Caco-2 (cell line): Measurements from ENCODE around the gene NUBPL. TPM values are rescaled to one million over a fixed set of nuclear protein-coding genes. Genes with fewer than 3 reads are reported as not detected.

ENCODE experiments used
- BruUV-seq: library from RNA; stranded (reverse); fragments of 400-500 nt; replicated peaks from 2 replicates; lab custom pipeline; 2021; lab: Mats Ljungman, UMichigan
- CTCF ChIA-PET: fragments of 300-600 bp; sonication (Branson Sonifier 250); formaldehyde crosslinking; loops from one replicate; lab custom pipeline; 2022; ENCODE audit warnings: antibody characterized with exemption; lab: Charles Lee
- POLR2A ChIA-PET: fragments of 300-600 bp; sonication (Branson Sonifier 250); formaldehyde crosslinking; loops from one replicate; lab custom pipeline; 2022; ENCODE audit warnings: antibody characterized with exemption; lab: Charles Lee
- DNase-seq, 2 experiments: peaks; one replicate each; pipeline versions ENCODE4 v3.0.0 to v3.0.0-alpha.2; 2020 to 2022
- H3K27me3 ChIP-seq: replicated peaks from 2 replicates; pipeline ENCODE4 v1.6.0; 2011; ENCODE audit warnings: low read length; ENCODE audit not compliant: control insufficient read depth, insufficient read depth
- H3K36me3 ChIP-seq: 2 replicates; pipeline ENCODE4 v1.5.1; 2011; ENCODE audit warnings: low read length; ENCODE audit not compliant: control insufficient read depth, insufficient read depth
- H3K4me1 ChIP-seq: fragments of 250-450 bp; sonication (Bioruptor Pico); 2 replicates; pipeline ENCODE4 v1.5.1; 2020; ENCODE audit warnings: mild to moderate bottlenecking
- H3K4me3 ChIP-seq: 2 replicates; pipeline ENCODE4 v1.5.1; 2011; ENCODE audit warnings: low read depth, mild to moderate bottlenecking, control low read depth, low read length
- H3K9me3 ChIP-seq: fragments of 250-450 bp; sonication (Bioruptor Pico); 2 replicates; pipeline ENCODE4 v1.5.1; 2020; ENCODE audit warnings: mild to moderate bottlenecking, moderate library complexity
- H3K27ac Mint-ChIP-seq: one replicate; pipeline ENCODE4 v1.8.0; 2022; ENCODE audit warnings: mixed read lengths; ENCODE audit not compliant: unreplicated experiment
- H3K27me3 Mint-ChIP-seq: one replicate; pipeline ENCODE4 v1.8.0; 2022; ENCODE audit warnings: mixed read lengths; ENCODE audit not compliant: insufficient read depth, unreplicated experiment
- H3K36me3 Mint-ChIP-seq: one replicate; pipeline ENCODE4 v1.8.0; 2022; ENCODE audit warnings: mild to moderate bottlenecking, mixed read lengths; ENCODE audit not compliant: insufficient read depth, unreplicated experiment
- H3K4me1 Mint-ChIP-seq: one replicate; pipeline ENCODE4 v1.8.0; 2022; ENCODE audit warnings: low read depth, mixed read lengths; ENCODE audit not compliant: unreplicated experiment
- H3K4me3 Mint-ChIP-seq: one replicate; pipeline ENCODE4 v1.8.0; 2022; ENCODE audit warnings: mild to moderate bottlenecking, moderate library complexity, mixed read lengths; ENCODE audit not compliant: unreplicated experiment
- H3K9me3 Mint-ChIP-seq: one replicate; pipeline ENCODE4 v1.8.0; 2022; ENCODE audit warnings: mixed read lengths; ENCODE audit not compliant: unreplicated experiment
- intact Hi-C: fragments of 100-400 bp; cut with micrococcal nuclease; formaldehyde crosslinking; loops from one replicate; pipeline ENCODE4 v1.10.0; 2022; ENCODE audit not compliant: unreplicated experiment
- total RNA-seq: library from RNA; stranded (reverse); gene quantifications from 2 replicates; pipeline ENCODE4 v1.2.3, GENCODE V29; 2022
- TF ChIP-seq, protein P1 (sequence below), 2 experiments: fragments of 200-600 bp in 1 of 2; IDR thresholded peaks; 1 replicate in 1 of 2; 2 replicates in 1 of 2; pipeline versions ENCODE4 v1.5.1 to v1.8.0; 2011 to 2022; ENCODE audit warnings: antibody characterized with exemption in 1 of 2, control low read depth in 1 of 2, inconsistent platforms in 1 of 2, low read depth in 1 of 2, low read length in 1 of 2, mild to moderate bottlenecking in 1 of 2, moderate library complexity in 1 of 2; ENCODE audit not compliant: insufficient read depth in 1 of 2, severe bottlenecking in 1 of 2, unreplicated experiment in 1 of 2

The NUBPL gene
- total RNA-seq, 1 experiment from 2014 or later = 13.9 TPM

DNA sequence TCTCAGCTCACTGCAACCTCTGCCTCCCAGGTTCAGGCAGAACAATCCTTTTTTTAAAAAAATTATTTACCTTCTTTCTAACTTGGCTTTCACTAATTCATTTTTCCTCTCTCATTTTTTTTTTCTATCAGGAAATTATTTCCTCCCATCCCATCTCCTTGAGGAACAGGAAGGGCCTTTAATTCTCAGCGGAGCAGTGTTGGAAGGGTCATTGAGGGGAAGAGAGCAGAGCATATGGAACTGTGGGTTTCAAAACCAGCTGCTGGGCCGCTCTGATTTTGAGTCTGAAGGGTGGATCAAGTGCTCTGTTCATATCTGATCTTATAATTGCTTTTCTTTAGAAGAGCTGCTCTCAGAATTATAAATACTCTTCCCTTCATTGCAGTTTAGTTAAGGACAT lies 29.0 kb downstream of the NUBPL start:
- H3K36me3 Mint-ChIP-seq = no peaks in the 10 kb centered on the region
- no TSS peak for BruUV-seq
- CTCF ChIA-PET = no interaction called here

DNA sequence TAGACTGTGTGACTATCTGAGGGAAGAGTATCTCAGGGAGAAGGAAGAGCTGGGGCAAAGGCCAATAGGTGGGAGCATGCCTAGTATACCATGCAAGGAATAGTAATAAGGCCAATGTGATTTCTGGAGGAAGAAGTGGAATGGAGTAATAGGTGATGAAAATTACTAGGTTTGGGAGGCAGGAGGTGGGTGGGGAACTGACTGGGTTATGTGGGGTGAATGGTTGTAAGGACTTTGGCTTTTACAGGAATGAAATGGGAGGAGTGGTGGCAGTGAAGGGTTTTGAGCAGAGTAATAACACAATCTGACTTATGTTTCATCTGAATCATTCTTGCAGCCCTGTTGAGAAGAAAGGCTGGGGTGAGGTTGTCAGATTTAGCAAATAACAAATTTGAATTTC lies 30.9 kb downstream of the NUBPL start:
- no peak for DNase-seq
- Mint-ChIP-seq H3K9me3 (no peaks in the 10 kb centered on the region), H3K4me1 (peaks cover 6% of the 10 kb centered on the region), H3K36me3 (no peaks in the 10 kb centered on the region), H3K4me3 (no peak overlapping the region), H3K27me3 (no peaks in the 10 kb centered on the region), H3K27ac (no peak overlapping the region)
- TF ChIP-seq, protein P1, sequence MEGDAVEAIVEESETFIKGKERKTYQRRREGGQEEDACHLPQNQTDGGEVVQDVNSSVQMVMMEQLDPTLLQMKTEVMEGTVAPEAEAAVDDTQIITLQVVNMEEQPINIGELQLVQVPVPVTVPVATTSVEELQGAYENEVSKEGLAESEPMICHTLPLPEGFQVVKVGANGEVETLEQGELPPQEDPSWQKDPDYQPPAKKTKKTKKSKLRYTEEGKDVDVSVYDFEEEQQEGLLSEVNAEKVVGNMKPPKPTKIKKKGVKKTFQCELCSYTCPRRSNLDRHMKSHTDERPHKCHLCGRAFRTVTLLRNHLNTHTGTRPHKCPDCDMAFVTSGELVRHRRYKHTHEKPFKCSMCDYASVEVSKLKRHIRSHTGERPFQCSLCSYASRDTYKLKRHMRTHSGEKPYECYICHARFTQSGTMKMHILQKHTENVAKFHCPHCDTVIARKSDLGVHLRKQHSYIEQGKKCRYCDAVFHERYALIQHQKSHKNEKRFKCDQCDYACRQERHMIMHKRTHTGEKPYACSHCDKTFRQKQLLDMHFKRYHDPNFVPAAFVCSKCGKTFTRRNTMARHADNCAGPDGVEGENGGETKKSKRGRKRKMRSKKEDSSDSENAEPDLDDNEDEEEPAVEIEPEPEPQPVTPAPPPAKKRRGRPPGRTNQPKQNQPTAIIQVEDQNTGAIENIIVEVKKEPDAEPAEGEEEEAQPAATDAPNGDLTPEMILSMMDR (IDR thresholded peaks at IDR 0.05; ENCODE audit: insufficient read depth in 1 of 2, low read depth in 1 of 2, low read length in 1 of 2, severe bottlenecking in 1 of 2, unreplicated experiment in 1 of 2) = no peak
- no TSS peak for BruUV-seq
- CTCF ChIA-PET = no interaction called here
- H3K9me3 ChIP-seq = no peaks in the 10 kb centered on the region
- no peaks in the 10 kb centered on the region for H3K27me3 ChIP-seq
- POLR2A ChIA-PET = no interaction called here
- no peak overlapping the region for H3K4me3 ChIP-seq
- intact Hi-C loops = no loop called here
- H3K36me3 ChIP-seq = no peaks in the 10 kb centered on the region
- no peaks in the 10 kb centered on the region for H3K4me1 ChIP-seq

More for the DNA sequence above, 29.0 kb downstream of the NUBPL start:
- H3K4me1 ChIP-seq = no peaks in the 10 kb centered on the region
- no peak overlapping the region for H3K4me3 ChIP-seq
- Mint-ChIP-seq H3K27ac (no peak overlapping the region), H3K4me1 (peaks cover 6% of the 10 kb centered on the region), H3K9me3 (no peaks in the 10 kb centered on the region), H3K27me3 (no peaks in the 10 kb centered on the region), H3K4me3 (no peak overlapping the region)
- POLR2A ChIA-PET = no interaction called here
- no peaks in the 10 kb centered on the region for H3K9me3 ChIP-seq
- no peaks in the 10 kb centered on the region for H3K27me3 ChIP-seq
- TF ChIP-seq, protein P1 (IDR thresholded peaks at IDR 0.05; ENCODE audit: insufficient read depth in 1 of 2, low read depth in 1 of 2, low read length in 1 of 2, severe bottlenecking in 1 of 2, unreplicated experiment in 1 of 2) = no peak
- no peaks in the 10 kb centered on the region for H3K36me3 ChIP-seq
- DNase-seq = no peak
- intact Hi-C loops = no loop called here

DNA sequence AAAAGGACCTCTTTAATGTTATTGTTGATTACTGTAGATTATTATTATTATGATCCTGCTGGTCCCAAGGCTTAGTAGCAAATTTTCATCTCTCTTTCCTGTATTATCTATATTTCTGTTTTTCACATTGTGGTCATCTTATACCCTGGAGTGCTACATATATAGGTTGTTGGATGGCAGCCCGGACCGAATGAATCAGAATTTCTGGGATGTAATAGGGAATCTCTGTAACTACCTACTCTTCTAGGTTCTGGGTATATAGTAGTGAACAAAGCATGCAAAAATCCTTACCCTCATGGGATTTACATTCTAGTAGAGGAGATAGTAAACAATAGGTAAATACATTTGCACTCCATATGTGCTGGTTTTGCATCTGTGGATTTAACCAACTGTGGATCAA lies 31.4 kb downstream of the NUBPL start:
- H3K27me3 ChIP-seq = no peaks in the 10 kb centered on the region
- BruUV-seq = no TSS peak
- DNase-seq = no peak
- no peaks in the 10 kb centered on the region for H3K4me1 ChIP-seq
- Mint-ChIP-seq H3K4me3 (no peak overlapping the region), H3K27me3 (no peaks in the 10 kb centered on the region), H3K27ac (no peak overlapping the region), H3K4me1 (peaks cover 6% of the 10 kb centered on the region), H3K36me3 (no peaks in the 10 kb centered on the region), H3K9me3 (no peaks in the 10 kb centered on the region)
- intact Hi-C loops = no loop called here
- no peak overlapping the region for H3K4me3 ChIP-seq
- TF ChIP-seq, protein P1 (IDR thresholded peaks at IDR 0.05; ENCODE audit: insufficient read depth in 1 of 2, low read depth in 1 of 2, low read length in 1 of 2, severe bottlenecking in 1 of 2, unreplicated experiment in 1 of 2) = no peak
- H3K9me3 ChIP-seq = no peaks in the 10 kb centered on the region
- POLR2A ChIA-PET = no interaction called here
- H3K36me3 ChIP-seq = no peaks in the 10 kb centered on the region
- CTCF ChIA-PET = interaction anchor here (0.6 kb wide), 1 partner anchor 35 kb away, joined by 6 read pairs; no protein-coding TSS in a partner anchor
